Stimulated activated CD8-positive, alpha-beta memory T cell treated with anti-CD3 and anti-CD28 coated beads, Interleukin-15, amount 100 ng/mL, for 48 hours (primary cell): ENCODE data around the gene RPS23.
A peak's percentile ranks its signal among the peaks of the same experiment; 100 is the strongest.

Source experiments
- DNase-seq, 2 donors: peaks; one replicate each; pipeline ENCODE4 v3.0.0-alpha.2; 2020; ENCODE audit warnings: low read depth in 2 of 2

The RPS23 gene

GRCh38 chr5:82244854-82245635 is 33.1 kb downstream of the RPS23 start:
- no peak for DNase-seq

GRCh38 chr5:82244151-82244550 is 34.0 kb downstream of the RPS23 start:
- DNase-seq = no peak

GRCh38 chr5:82234885-82235284 is 43.3 kb downstream of the RPS23 start:
- DNase-seq = no peak

GRCh38 chr5:82225525-82226172 is 52.5 kb downstream of the RPS23 start:
- peak; percentile 19 to 24 for DNase-seq
